IMR-90 (cell line): Measurements from ENCODE around the gene SKAP1. TPM values are rescaled to one million over a fixed set of nuclear protein-coding genes. Genes with fewer than 3 reads are reported as not detected.

Experiments used
- ATAC-seq: fragments of 200-7000 bp; cut with Tn5 transposase; 2 replicates; pipeline ENCODE4 v1.9.1; 2020; ENCODE audit warnings: low read depth, mild to moderate bottlenecking, moderate library complexity
- BruUV-seq: library from RNA; stranded (reverse); fragments of 400-500 nt; replicated peaks from 2 replicates; lab custom pipeline; 2021; lab: Mats Ljungman, UMichigan
- CTCF ChIA-PET: fragments of 300-600 bp; formaldehyde crosslinking; extraction: SDS; loops from one replicate; lab custom pipeline; 2021; ENCODE audit warnings: antibody characterized with exemption; lab: Yijun Ruan, JAX
- POLR2A ChIA-PET: fragments of 300-600 bp; sonication (Branson Sonifier 250); formaldehyde crosslinking; loops from one replicate; lab custom pipeline; 2022; ENCODE audit warnings: antibody characterized with exemption; ENCODE audit not compliant: unreplicated experiment; lab: Charles Lee
- DNase-seq: peaks from one replicate; pipeline ENCODE4 v3.0.0; 2013
- H2AFZ ChIP-seq: replicated peaks from 2 replicates; pipeline ENCODE3; 2013; ENCODE audit warnings: low read length, mild to moderate bottlenecking; ENCODE audit not compliant: poor library complexity
- H2AK5ac ChIP-seq: 2 replicates; pipeline ENCODE4 v1.6.1; 2013; ENCODE audit warnings: low read depth, low read length, inconsistent platforms
- H2AK9ac ChIP-seq: replicated peaks from 2 replicates; pipeline ENCODE3; 2013; ENCODE audit warnings: mild to moderate bottlenecking, low read depth, low read length, moderate library complexity; ENCODE audit not compliant: poor library complexity
- H2BK120ac ChIP-seq: 2 replicates; pipeline ENCODE4 v1.6.1; 2013; ENCODE audit warnings: low read depth, low read length, inconsistent platforms
- H2BK15ac ChIP-seq: 3 replicates; pipeline ENCODE4 v1.6.1; 2013; ENCODE audit warnings: low read depth, low read length, inconsistent platforms
- H2BK20ac ChIP-seq: 2 replicates; pipeline ENCODE4 v1.6.1; 2013; ENCODE audit warnings: low read depth, mild to moderate bottlenecking, inconsistent platforms, low read length, moderate library complexity
- H2BK5ac ChIP-seq: 2 replicates; pipeline ENCODE4 v1.6.1; 2013; ENCODE audit warnings: mild to moderate bottlenecking, low read depth, low read length, inconsistent platforms; ENCODE audit not compliant: poor library complexity, severe bottlenecking
- H3K14ac ChIP-seq: replicated peaks from 2 replicates; pipeline ENCODE4 v1.6.1; 2013; ENCODE audit warnings: low read depth, low read length, inconsistent platforms
- H3K18ac ChIP-seq: 2 replicates; pipeline ENCODE4 v1.6.1; 2013; ENCODE audit warnings: low read depth, low read length, control low read depth
- H3K23ac ChIP-seq: 2 replicates; pipeline ENCODE4 v1.6.1; 2013; ENCODE audit warnings: low read depth, low read length, inconsistent platforms
- H3K27ac ChIP-seq: 2 replicates; pipeline ENCODE4 v1.5.1; 2013; ENCODE audit warnings: mild to moderate bottlenecking, control low read depth, low read length; ENCODE audit not compliant: insufficient read depth
- H3K27me3 ChIP-seq: 2 replicates; pipeline ENCODE4 v1.6.1; 2013; ENCODE audit warnings: low read length; ENCODE audit not compliant: control insufficient read depth, insufficient read depth
- H3K36me3 ChIP-seq: 2 replicates; pipeline ENCODE4 v1.6.1; 2013; ENCODE audit warnings: low read length, mixed read lengths; ENCODE audit not compliant: control insufficient read depth, insufficient read depth
- H3K4ac ChIP-seq: 2 replicates; pipeline ENCODE4 v1.6.1; 2013; ENCODE audit warnings: low read depth, low read length, inconsistent platforms
- H3K4me1 ChIP-seq: 2 replicates; pipeline ENCODE4 v1.6.1; 2013; ENCODE audit warnings: low read length, mixed read lengths; ENCODE audit not compliant: control insufficient read depth, insufficient read depth
- H3K4me2 ChIP-seq: 2 replicates; pipeline ENCODE4 v1.6.1; 2013; ENCODE audit warnings: low read depth, mild to moderate bottlenecking, control low read depth, low read length, moderate library complexity
- H3K4me3 ChIP-seq: 2 replicates; pipeline ENCODE4 v1.5.1; 2013; ENCODE audit warnings: low read depth, mild to moderate bottlenecking, control low read depth, low read length, moderate library complexity; ENCODE audit not compliant: insufficient read depth
- H3K56ac ChIP-seq: 2 replicates; pipeline ENCODE4 v1.6.1; 2013; ENCODE audit warnings: low read length, inconsistent platforms; ENCODE audit not compliant: insufficient read depth; ENCODE audit errors: extremely low read depth
- H3K79me1 ChIP-seq, 2 experiments: 2 replicates each; pipeline ENCODE4 v1.6.1; 2013; ENCODE audit warnings: low read length in 2 of 2, inconsistent platforms in 1 of 2, low read depth in 1 of 2
- H3K9ac ChIP-seq: 2 replicates; pipeline ENCODE4 v1.6.1; 2013; ENCODE audit warnings: low read depth, low read length, control low read depth
- H3K9me1 ChIP-seq: 2 replicates; pipeline ENCODE4 v1.6.1; 2013; ENCODE audit warnings: low read length, inconsistent platforms; ENCODE audit not compliant: insufficient read depth
- H3K9me3 ChIP-seq: 2 replicates; pipeline ENCODE4 v1.6.1; 2013; ENCODE audit warnings: low read length; ENCODE audit not compliant: control insufficient read depth, insufficient read depth
- H4K20me1 ChIP-seq: 2 replicates; pipeline ENCODE4 v1.6.1; 2013; ENCODE audit warnings: low read length, inconsistent platforms; ENCODE audit not compliant: insufficient read depth
- H4K5ac ChIP-seq: 2 replicates; pipeline ENCODE4 v1.6.1; 2013; ENCODE audit warnings: mild to moderate bottlenecking, low read depth, low read length, control low read depth
- H4K8ac ChIP-seq, 2 experiments: 2 replicates each; pipeline ENCODE4 v1.6.1; 2013; ENCODE audit warnings: low read depth in 2 of 2, low read length in 2 of 2, control low read depth in 1 of 2, inconsistent platforms in 1 of 2
- H4K91ac ChIP-seq: 2 replicates; pipeline ENCODE4 v1.6.1; 2013; ENCODE audit warnings: low read depth, low read length, inconsistent platforms; ENCODE audit not compliant: insufficient read depth
- BHLHE40 ChIP-seq: fragments of 150-350 bp; IDR thresholded peaks from 2 replicates; pipeline ENCODE4 v1.6.1; 2016; ENCODE audit warnings: mild to moderate bottlenecking, low read depth, low read length
- CEBPB ChIP-seq: IDR thresholded peaks from 2 replicates; pipeline ENCODE4 v1.6.1; 2012; ENCODE audit warnings: low read depth, low read length, improper control_type of control experiment
- CHD1 ChIP-seq: IDR thresholded peaks from 2 replicates; pipeline ENCODE4 v1.6.1; 2012; ENCODE audit warnings: low read depth, low read length, improper control_type of control experiment
- FOS ChIP-seq: fragments of 150-350 bp; IDR thresholded peaks from 2 replicates; pipeline ENCODE4 v1.6.1; 2016; ENCODE audit warnings: low read depth, low read length
- MAFK ChIP-seq: IDR thresholded peaks from 2 replicates; pipeline ENCODE4 v1.6.1; 2012; ENCODE audit warnings: low read depth, low read length, improper control_type of control experiment
- MAZ ChIP-seq: IDR thresholded peaks from 2 replicates; pipeline ENCODE4 v1.6.1; 2012; ENCODE audit warnings: low read depth, mild to moderate bottlenecking, low read length, improper control_type of control experiment, moderate library complexity, borderline replicate concordance
- MXI1 ChIP-seq: IDR thresholded peaks from 2 replicates; pipeline ENCODE4 v1.6.1; 2012; ENCODE audit warnings: low read depth, mild to moderate bottlenecking, low read length, moderate library complexity, borderline replicate concordance
- NFE2L2 ChIP-seq: fragments of 150-350 bp; IDR thresholded peaks from 2 replicates; pipeline ENCODE4 v1.6.1; 2016; ENCODE audit warnings: low read depth, mild to moderate bottlenecking, low read length
- POLR2A ChIP-seq: IDR thresholded peaks from 2 replicates; pipeline ENCODE4 v1.6.1; 2012; ENCODE audit warnings: mild to moderate bottlenecking, low read depth, low read length
- RAD21 ChIP-seq: IDR thresholded peaks from 2 replicates; pipeline ENCODE4 v1.6.1; 2012; ENCODE audit warnings: low read length, improper control_type of control experiment
- RCOR1 ChIP-seq: IDR thresholded peaks from 2 replicates; pipeline ENCODE4 v1.6.1; 2012; ENCODE audit warnings: mild to moderate bottlenecking, low read length, improper control_type of control experiment; ENCODE audit not compliant: insufficient replicate concordance
- RFX5 ChIP-seq: IDR thresholded peaks from 2 replicates; pipeline ENCODE4 v1.8.0; 2012; ENCODE audit warnings: low read depth, mild to moderate bottlenecking, low read length, moderate library complexity
- SMC3 ChIP-seq: fragments of 150-350 bp; IDR thresholded peaks from 2 replicates; pipeline ENCODE4 v1.6.1; 2016; ENCODE audit warnings: low read depth, mild to moderate bottlenecking, antibody characterized with exemption, low read length, moderate library complexity
- WGBS, 2 experiments: methylation state at CpG; one replicate each; pipeline versions ENCODE4 v1.1.5 to v1.1.7; 2013; ENCODE audit warnings: missing lambda C conversion rate in 2 of 2; ENCODE audit not compliant: insufficient read length in 1 of 2; ENCODE audit errors: extremely low coverage in 2 of 2; 5-methylcytosine and 5-hydroxymethylcytosine counted together
- dilution Hi-C: fragments of 300-500 bp; cut with HindIII; formaldehyde crosslinking; loops from one replicate; pipeline ENCODE4 v1.14.3; 2018; ENCODE audit warnings: low sequenced_read_pairs; ENCODE audit not compliant: unreplicated experiment
- in situ Hi-C: fragments of 300-500 bp; cut with MboI; formaldehyde crosslinking; loops from 3 replicates; pipeline ENCODE4 v1.14.3; 2019; ENCODE audit warnings: low sequenced_read_pairs, inconsistent platforms, mixed read lengths
- intact Hi-C: fragments of 100-400 bp; cut with micrococcal nuclease; formaldehyde crosslinking; loops from 2 replicates; pipeline ENCODE4 v1.10.0; 2022
- polyA plus RNA-seq, 3 experiments: library from polyadenylated mRNA; depleted of rRNA; stranded (reverse); fragments of >200 nt; gene quantifications; 2 replicates each; pipeline ENCODE4 v1.2.3, GENCODE V29; 2012; ENCODE audit warnings: low replicate concordance in 1 of 3
- total RNA-seq: library from RNA; depleted of rRNA; stranded (reverse); fragments of >200 nt; gene quantifications from 2 replicates; pipeline ENCODE4 v1.2.3, GENCODE V29; 2012
- TF ChIP-seq, protein P1 (sequence below): fragments of 150-350 bp; IDR thresholded peaks from 2 replicates; pipeline ENCODE4 v1.6.1; 2016; ENCODE audit warnings: low read depth, mild to moderate bottlenecking, low read length, moderate library complexity, borderline replicate concordance
- TF ChIP-seq, protein P2 (sequence below): conservative IDR thresholded peaks from 2 replicates; pipeline ENCODE4 v1.5.1; 2012; ENCODE audit warnings: mild to moderate bottlenecking, low read depth, low read length, improper control_type of control experiment
- TF ChIP-seq, protein P3 (sequence below): fragments of 150-350 bp; IDR thresholded peaks from 2 replicates; pipeline ENCODE4 v1.6.1; 2017; ENCODE audit warnings: mild to moderate bottlenecking, antibody characterized with exemption, low read length, low read depth

The SKAP1 gene
- total and polyA plus RNA-seq, 2 of the 4 experiments (the other 2 are of a cell fraction), result not detected

DNA sequence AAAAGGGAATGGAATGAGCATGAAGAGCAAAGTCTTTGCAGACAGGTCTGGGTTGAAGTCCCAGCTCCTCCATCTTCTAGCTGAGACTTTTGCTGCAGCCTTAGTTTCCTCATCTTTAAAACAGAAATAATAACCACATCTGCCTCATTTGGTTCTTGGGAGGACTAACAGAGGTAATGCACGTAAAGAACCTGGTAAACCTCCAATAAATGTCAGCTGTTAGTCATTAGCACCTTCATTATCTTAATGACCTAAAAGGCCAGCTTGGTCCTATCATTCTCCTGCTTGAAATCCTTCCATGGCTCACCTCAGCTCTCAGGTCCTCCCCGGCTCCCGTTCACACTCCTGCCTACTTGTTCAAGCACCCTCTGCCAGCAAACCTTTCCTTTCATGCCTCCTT lies 51.8 kb downstream of the SKAP1 start:
- H3K9me1 ChIP-seq, result 0 out of 2 replicates have a peak, but pooled peaks cover 3% of the 10 kb centered on the region
- H2BK15ac ChIP-seq, result no peak overlapping the region
- H3K27ac ChIP-seq, result no peak overlapping the region
- no peaks in the 10 kb centered on the region for H4K20me1 ChIP-seq
- H3K23ac ChIP-seq, result no peak overlapping the region
- no peak overlapping the region for H2BK5ac ChIP-seq
- no peaks in the 10 kb centered on the region for H3K4me1 ChIP-seq
- no peaks in the 10 kb centered on the region for H3K36me3 ChIP-seq
- peaks cover 2% of the 10 kb centered on the region; the same call in 1 of the 2 replicates for H3K9me3 ChIP-seq
- H3K18ac ChIP-seq, result no peak overlapping the region
- intact Hi-C loops, result no loop called here
- no peak for DNase-seq
- no peak for TF ChIP-seq CHD1
- no peak for TF ChIP-seq BHLHE40
- TF ChIP-seq, protein P1, sequence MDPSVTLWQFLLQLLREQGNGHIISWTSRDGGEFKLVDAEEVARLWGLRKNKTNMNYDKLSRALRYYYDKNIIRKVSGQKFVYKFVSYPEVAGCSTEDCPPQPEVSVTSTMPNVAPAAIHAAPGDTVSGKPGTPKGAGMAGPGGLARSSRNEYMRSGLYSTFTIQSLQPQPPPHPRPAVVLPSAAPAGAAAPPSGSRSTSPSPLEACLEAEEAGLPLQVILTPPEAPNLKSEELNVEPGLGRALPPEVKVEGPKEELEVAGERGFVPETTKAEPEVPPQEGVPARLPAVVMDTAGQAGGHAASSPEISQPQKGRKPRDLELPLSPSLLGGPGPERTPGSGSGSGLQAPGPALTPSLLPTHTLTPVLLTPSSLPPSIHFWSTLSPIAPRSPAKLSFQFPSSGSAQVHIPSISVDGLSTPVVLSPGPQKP, result no peak
- no peak for TF ChIP-seq CEBPB
- TF ChIP-seq FOS, result no peak
- no peak for TF ChIP-seq RCOR1
- TF ChIP-seq RFX5, result no peak
- TF ChIP-seq, protein P2, sequence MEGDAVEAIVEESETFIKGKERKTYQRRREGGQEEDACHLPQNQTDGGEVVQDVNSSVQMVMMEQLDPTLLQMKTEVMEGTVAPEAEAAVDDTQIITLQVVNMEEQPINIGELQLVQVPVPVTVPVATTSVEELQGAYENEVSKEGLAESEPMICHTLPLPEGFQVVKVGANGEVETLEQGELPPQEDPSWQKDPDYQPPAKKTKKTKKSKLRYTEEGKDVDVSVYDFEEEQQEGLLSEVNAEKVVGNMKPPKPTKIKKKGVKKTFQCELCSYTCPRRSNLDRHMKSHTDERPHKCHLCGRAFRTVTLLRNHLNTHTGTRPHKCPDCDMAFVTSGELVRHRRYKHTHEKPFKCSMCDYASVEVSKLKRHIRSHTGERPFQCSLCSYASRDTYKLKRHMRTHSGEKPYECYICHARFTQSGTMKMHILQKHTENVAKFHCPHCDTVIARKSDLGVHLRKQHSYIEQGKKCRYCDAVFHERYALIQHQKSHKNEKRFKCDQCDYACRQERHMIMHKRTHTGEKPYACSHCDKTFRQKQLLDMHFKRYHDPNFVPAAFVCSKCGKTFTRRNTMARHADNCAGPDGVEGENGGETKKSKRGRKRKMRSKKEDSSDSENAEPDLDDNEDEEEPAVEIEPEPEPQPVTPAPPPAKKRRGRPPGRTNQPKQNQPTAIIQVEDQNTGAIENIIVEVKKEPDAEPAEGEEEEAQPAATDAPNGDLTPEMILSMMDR, result no peak
- TF ChIP-seq SMC3, result no peak
- TF ChIP-seq MAZ, result no peak
- TF ChIP-seq, protein P3, sequence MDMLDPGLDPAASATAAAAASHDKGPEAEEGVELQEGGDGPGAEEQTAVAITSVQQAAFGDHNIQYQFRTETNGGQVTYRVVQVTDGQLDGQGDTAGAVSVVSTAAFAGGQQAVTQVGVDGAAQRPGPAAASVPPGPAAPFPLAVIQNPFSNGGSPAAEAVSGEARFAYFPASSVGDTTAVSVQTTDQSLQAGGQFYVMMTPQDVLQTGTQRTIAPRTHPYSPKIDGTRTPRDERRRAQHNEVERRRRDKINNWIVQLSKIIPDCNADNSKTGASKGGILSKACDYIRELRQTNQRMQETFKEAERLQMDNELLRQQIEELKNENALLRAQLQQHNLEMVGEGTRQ, result no peak
- no peak for TF ChIP-seq MAFK
- no peak for TF ChIP-seq MXI1
- no peak for TF ChIP-seq NFE2L2
- TF ChIP-seq POLR2A, result no peak
- no peak for TF ChIP-seq RAD21
- no peak overlapping the region for H3K4me3 ChIP-seq
- H2BK120ac ChIP-seq, result no peak overlapping the region
- H3K4me2 ChIP-seq, result no peak overlapping the region
- no peak overlapping the region for H2AFZ ChIP-seq
- peaks cover 52% of the 10 kb centered on the region for H3K27me3 ChIP-seq
- no peak overlapping the region for H3K4ac ChIP-seq
- H4K5ac ChIP-seq, result no peak overlapping the region
- BruUV-seq, result no TSS peak
- CTCF ChIA-PET, result no interaction called here
- H2AK5ac ChIP-seq, result no peak overlapping the region
- no peak overlapping the region for H3K9ac ChIP-seq
- no peak for ATAC-seq
- no peak overlapping the region for H3K14ac ChIP-seq
- H4K8ac ChIP-seq, result no peak overlapping the region
- POLR2A ChIA-PET, result no interaction called here
- WGBS, 2 experiments, result 83% methylated on average over 2 of the region's 3 CpGs; no CpG with 5 or more reads in 1 of the 2 experiments
- no peak overlapping the region for H2BK20ac ChIP-seq
- dilution Hi-C loops, result no loop called here
- H3K79me1 ChIP-seq, result no peaks in the 10 kb centered on the region
- no peak overlapping the region for H2AK9ac ChIP-seq
- no peak overlapping the region for H4K91ac ChIP-seq
- in situ Hi-C loops, result loop anchor here (25.0 kb wide), 1 partner anchor 384 kb away; no protein-coding TSS in a partner anchor
- H3K56ac ChIP-seq, result no peak overlapping the region
